AG09309 (cell line): Measurements from ENCODE around the gene EMP1.

Experiments
- DNase-seq: peaks from one replicate; pipeline ENCODE4 v3.0.0-alpha.2; 2010; ENCODE audit warnings: low read depth
- H3K4me3 ChIP-seq: 2 replicates; pipeline ENCODE4 v1.5.1; 2011; ENCODE audit warnings: mild to moderate bottlenecking, low read depth, low read length, moderate library complexity; ENCODE audit not compliant: control insufficient read depth
- CTCF ChIP-seq: IDR thresholded peaks from 2 replicates; pipeline ENCODE4 v1.5.1; 2011; ENCODE audit warnings: mild to moderate bottlenecking, low read depth, low read length, inconsistent platforms; ENCODE audit not compliant: insufficient read depth, control insufficient read depth; ENCODE audit errors: missing control alignments

Gene EMP1

DNA sequence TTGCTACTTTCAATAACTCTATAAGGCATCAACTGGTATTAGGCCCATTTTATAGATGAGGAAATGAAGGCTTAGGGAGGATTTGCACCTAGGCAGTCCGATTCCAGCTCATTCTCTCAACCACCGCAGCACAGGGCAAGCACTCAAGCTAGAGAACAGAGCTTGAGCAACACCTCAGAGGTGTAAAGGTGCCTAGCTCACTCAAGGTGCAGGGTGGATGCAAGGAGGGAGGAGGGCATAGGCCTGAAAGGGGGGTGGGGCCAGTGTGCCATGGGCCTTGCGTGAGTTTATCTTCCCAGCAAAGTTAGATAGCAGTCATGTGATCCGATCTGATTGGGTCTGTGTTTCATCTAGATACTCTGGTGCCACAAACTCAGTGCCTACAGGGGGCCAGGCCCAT lies 10.2 kb upstream of the EMP1 start:
- no peak for DNase-seq
- TF ChIP-seq CTCF: no peak
- no peak overlapping the region for H3K4me3 ChIP-seq

DNA sequence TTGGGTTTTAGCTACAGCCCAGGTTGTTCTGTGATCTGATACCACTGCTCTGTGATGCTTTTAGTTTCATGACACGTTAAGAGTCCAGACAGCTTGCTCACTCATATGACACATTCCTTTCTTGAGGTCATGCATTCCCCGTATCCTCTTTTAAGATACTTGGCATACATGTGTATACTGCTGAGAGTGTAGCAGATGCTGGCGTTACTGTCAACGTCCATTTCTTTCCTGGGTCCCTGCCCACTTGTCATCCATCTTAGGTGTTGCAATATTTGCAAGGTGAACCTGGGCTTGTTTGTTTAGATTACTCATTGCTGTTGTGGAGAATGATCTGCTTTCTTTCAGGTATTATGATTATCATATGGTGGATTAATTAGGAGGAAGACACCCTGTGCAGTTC lies 9.1 kb upstream of the EMP1 start:
- no peak for TF ChIP-seq CTCF
- DNase-seq: no peak
- H3K4me3 ChIP-seq: no peak overlapping the region

GRCh38 chr12:13189264-13189663 lies 7.3 kb upstream of the EMP1 start:
- TF ChIP-seq CTCF: no peak
- no peak for DNase-seq
- H3K4me3 ChIP-seq: no peak overlapping the region

GRCh38 chr12:13190275-13190674 lies 6.3 kb upstream of the EMP1 start:
- H3K4me3 ChIP-seq: no peak overlapping the region
- no peak for TF ChIP-seq CTCF
- no peak for DNase-seq

GRCh38 chr12:13192719-13193118 lies 3.8 kb upstream of the EMP1 start:
- no peak for DNase-seq
- H3K4me3 ChIP-seq: no peak overlapping the region
- TF ChIP-seq CTCF: no peak

DNA sequence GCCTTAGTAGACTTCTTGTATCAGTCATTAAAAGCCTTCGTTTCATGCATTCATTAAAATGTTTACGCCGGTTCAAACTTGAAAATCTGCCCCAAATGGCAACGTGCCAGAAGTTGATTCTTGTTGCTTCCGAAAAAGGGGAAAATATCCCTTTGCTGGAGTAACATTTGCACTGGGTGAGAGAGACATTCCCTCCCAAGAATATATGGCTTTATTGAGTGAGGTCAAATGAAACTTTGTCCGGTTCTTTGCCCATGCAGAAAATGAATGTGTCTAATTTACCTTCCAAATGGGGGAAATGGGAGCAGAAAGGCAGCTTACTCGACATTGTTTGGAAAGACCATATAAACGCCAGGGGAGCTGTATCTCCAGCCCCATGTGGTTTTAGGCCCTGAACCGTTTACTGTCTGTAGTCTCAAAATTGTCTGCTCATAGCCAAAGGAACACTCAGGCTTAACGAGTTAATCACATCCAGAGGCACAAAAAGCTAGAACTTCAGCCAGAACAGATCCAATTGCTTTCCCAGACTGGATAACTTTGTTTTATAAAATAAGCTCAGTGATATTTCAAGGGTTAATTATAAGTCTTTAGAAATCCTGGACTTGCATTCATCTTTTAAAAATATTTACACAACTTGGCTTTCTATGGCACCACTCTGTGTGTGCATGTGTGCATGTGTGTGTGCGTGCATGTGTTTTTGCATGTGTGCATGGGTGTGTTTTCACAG lies 2.9 kb upstream of the EMP1 start:
- H3K4me3 ChIP-seq: no peak overlapping the region
- no peak for DNase-seq
- no peak for TF ChIP-seq CTCF
